GM23338 (cell line): Measurements from ENCODE around the gene SPECC1.

Source experiments
- CREB1 ChIP-seq: fragments of 250-450 bp; sonication (Bioruptor Pico); IDR thresholded peaks from 2 replicates; pipeline ENCODE4 v1.5.0; 2020; ENCODE audit warnings: low read depth, mild to moderate bottlenecking, moderate library complexity
- EZH2 ChIP-seq: fragments of 200-600 bp; sonication (generic); IDR thresholded peaks from one replicate; pipeline ENCODE4 v1.8.0; 2017; ENCODE audit warnings: antibody characterized with exemption, mild to moderate bottlenecking, low read depth; ENCODE audit not compliant: unreplicated experiment
- EZH2phosphoT487 ChIP-seq: fragments of 200-600 bp; sonication (generic); IDR thresholded peaks from one replicate; pipeline ENCODE4 v1.8.1; 2018; ENCODE audit warnings: antibody characterized with exemption; ENCODE audit not compliant: unreplicated experiment
- JUNB ChIP-seq: IDR thresholded peaks from one replicate; pipeline ENCODE4 v1.6.1; 2016; ENCODE audit warnings: antibody characterized with exemption; ENCODE audit not compliant: unreplicated experiment
- NANOG ChIP-seq: IDR thresholded peaks from 2 replicates; pipeline ENCODE4 v1.6.1; 2016; ENCODE audit warnings: antibody characterized with exemption, borderline replicate concordance
- POLR2AphosphoS5 ChIP-seq: IDR thresholded peaks from 2 replicates; pipeline ENCODE4 v1.6.1; 2016; ENCODE audit warnings: antibody characterized with exemption, low read depth
- STAT1 ChIP-seq: IDR thresholded peaks from one replicate; pipeline ENCODE4 v1.6.1; 2016; ENCODE audit warnings: antibody characterized with exemption; ENCODE audit not compliant: unreplicated experiment
- ZNF331 ChIP-seq: fragments of 250-450 bp; sonication (Bioruptor Pico); IDR thresholded peaks from 2 replicates; pipeline ENCODE4 v1.5.0; 2020; ENCODE audit warnings: low read depth, mild to moderate bottlenecking, moderate library complexity
- TF ChIP-seq, protein P1 (sequence below), 2 experiments: fragments of 200-600 bp in 1 of 2; sonication (generic) in 1 of 2; conservative IDR thresholded peaks; 2 replicates each; pipeline versions ENCODE4 v1.5.1 to v1.6.1; 2016 to 2017; ENCODE audit warnings: antibody characterized with exemption in 2 of 2, low read depth in 2 of 2, mild to moderate bottlenecking in 2 of 2, moderate library complexity in 1 of 2
- TF ChIP-seq, protein P2 (sequence below): IDR thresholded peaks from one replicate; pipeline ENCODE4 v1.6.1; 2018; ENCODE audit warnings: antibody characterized with exemption; ENCODE audit not compliant: unreplicated experiment
- TF ChIP-seq, protein P3 (sequence below): fragments of 250-450 bp; sonication (Bioruptor Pico); IDR thresholded peaks from 2 replicates; pipeline ENCODE4 v1.5.0; 2020; ENCODE audit warnings: mild to moderate bottlenecking, moderate library complexity

DNA sequence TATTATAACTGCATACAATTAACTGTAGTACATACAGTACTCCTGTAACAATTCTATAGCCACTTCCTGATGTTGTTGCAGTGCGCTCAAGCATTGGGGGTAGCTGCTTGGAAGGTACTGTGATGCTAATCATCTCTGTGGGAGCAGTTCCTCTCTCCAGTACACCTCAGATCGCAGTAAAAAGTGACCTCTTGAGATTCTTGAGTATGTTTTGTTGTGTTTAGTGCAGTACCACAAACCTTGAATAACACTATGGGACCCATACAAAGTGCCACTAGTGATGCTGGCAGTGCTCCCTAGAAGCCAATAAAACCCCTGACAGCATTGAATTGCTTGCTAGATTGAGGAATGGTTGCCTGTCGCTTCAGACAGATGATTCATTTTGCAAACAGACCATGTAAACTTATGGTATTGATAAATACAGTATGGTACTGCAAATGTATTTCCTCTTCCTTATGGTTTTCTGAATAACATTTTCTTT lies 193.0 kb downstream of the SPECC1 start:
- TF ChIP-seq, protein P1, sequence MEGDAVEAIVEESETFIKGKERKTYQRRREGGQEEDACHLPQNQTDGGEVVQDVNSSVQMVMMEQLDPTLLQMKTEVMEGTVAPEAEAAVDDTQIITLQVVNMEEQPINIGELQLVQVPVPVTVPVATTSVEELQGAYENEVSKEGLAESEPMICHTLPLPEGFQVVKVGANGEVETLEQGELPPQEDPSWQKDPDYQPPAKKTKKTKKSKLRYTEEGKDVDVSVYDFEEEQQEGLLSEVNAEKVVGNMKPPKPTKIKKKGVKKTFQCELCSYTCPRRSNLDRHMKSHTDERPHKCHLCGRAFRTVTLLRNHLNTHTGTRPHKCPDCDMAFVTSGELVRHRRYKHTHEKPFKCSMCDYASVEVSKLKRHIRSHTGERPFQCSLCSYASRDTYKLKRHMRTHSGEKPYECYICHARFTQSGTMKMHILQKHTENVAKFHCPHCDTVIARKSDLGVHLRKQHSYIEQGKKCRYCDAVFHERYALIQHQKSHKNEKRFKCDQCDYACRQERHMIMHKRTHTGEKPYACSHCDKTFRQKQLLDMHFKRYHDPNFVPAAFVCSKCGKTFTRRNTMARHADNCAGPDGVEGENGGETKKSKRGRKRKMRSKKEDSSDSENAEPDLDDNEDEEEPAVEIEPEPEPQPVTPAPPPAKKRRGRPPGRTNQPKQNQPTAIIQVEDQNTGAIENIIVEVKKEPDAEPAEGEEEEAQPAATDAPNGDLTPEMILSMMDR (conservative IDR thresholded peaks at IDR 0.05; ENCODE audit: low read depth in 2 of 2): no peak
- TF ChIP-seq POLR2AphosphoS5 (no peak), EZH2 (no peak), CREB1 (CRISPR knock-in tag) (peak; percentile 51; the same call in 1 of the 2 replicates), JUNB (no peak), EZH2phosphoT487 (no peak), ZNF331 (CRISPR knock-in tag) (no peak), STAT1 (no peak), NANOG (peak; percentile 76)
- TF ChIP-seq, protein P2, sequence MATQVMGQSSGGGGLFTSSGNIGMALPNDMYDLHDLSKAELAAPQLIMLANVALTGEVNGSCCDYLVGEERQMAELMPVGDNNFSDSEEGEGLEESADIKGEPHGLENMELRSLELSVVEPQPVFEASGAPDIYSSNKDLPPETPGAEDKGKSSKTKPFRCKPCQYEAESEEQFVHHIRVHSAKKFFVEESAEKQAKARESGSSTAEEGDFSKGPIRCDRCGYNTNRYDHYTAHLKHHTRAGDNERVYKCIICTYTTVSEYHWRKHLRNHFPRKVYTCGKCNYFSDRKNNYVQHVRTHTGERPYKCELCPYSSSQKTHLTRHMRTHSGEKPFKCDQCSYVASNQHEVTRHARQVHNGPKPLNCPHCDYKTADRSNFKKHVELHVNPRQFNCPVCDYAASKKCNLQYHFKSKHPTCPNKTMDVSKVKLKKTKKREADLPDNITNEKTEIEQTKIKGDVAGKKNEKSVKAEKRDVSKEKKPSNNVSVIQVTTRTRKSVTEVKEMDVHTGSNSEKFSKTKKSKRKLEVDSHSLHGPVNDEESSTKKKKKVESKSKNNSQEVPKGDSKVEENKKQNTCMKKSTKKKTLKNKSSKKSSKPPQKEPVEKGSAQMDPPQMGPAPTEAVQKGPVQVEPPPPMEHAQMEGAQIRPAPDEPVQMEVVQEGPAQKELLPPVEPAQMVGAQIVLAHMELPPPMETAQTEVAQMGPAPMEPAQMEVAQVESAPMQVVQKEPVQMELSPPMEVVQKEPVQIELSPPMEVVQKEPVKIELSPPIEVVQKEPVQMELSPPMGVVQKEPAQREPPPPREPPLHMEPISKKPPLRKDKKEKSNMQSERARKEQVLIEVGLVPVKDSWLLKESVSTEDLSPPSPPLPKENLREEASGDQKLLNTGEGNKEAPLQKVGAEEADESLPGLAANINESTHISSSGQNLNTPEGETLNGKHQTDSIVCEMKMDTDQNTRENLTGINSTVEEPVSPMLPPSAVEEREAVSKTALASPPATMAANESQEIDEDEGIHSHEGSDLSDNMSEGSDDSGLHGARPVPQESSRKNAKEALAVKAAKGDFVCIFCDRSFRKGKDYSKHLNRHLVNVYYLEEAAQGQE: no peak
- TF ChIP-seq, protein P3, sequence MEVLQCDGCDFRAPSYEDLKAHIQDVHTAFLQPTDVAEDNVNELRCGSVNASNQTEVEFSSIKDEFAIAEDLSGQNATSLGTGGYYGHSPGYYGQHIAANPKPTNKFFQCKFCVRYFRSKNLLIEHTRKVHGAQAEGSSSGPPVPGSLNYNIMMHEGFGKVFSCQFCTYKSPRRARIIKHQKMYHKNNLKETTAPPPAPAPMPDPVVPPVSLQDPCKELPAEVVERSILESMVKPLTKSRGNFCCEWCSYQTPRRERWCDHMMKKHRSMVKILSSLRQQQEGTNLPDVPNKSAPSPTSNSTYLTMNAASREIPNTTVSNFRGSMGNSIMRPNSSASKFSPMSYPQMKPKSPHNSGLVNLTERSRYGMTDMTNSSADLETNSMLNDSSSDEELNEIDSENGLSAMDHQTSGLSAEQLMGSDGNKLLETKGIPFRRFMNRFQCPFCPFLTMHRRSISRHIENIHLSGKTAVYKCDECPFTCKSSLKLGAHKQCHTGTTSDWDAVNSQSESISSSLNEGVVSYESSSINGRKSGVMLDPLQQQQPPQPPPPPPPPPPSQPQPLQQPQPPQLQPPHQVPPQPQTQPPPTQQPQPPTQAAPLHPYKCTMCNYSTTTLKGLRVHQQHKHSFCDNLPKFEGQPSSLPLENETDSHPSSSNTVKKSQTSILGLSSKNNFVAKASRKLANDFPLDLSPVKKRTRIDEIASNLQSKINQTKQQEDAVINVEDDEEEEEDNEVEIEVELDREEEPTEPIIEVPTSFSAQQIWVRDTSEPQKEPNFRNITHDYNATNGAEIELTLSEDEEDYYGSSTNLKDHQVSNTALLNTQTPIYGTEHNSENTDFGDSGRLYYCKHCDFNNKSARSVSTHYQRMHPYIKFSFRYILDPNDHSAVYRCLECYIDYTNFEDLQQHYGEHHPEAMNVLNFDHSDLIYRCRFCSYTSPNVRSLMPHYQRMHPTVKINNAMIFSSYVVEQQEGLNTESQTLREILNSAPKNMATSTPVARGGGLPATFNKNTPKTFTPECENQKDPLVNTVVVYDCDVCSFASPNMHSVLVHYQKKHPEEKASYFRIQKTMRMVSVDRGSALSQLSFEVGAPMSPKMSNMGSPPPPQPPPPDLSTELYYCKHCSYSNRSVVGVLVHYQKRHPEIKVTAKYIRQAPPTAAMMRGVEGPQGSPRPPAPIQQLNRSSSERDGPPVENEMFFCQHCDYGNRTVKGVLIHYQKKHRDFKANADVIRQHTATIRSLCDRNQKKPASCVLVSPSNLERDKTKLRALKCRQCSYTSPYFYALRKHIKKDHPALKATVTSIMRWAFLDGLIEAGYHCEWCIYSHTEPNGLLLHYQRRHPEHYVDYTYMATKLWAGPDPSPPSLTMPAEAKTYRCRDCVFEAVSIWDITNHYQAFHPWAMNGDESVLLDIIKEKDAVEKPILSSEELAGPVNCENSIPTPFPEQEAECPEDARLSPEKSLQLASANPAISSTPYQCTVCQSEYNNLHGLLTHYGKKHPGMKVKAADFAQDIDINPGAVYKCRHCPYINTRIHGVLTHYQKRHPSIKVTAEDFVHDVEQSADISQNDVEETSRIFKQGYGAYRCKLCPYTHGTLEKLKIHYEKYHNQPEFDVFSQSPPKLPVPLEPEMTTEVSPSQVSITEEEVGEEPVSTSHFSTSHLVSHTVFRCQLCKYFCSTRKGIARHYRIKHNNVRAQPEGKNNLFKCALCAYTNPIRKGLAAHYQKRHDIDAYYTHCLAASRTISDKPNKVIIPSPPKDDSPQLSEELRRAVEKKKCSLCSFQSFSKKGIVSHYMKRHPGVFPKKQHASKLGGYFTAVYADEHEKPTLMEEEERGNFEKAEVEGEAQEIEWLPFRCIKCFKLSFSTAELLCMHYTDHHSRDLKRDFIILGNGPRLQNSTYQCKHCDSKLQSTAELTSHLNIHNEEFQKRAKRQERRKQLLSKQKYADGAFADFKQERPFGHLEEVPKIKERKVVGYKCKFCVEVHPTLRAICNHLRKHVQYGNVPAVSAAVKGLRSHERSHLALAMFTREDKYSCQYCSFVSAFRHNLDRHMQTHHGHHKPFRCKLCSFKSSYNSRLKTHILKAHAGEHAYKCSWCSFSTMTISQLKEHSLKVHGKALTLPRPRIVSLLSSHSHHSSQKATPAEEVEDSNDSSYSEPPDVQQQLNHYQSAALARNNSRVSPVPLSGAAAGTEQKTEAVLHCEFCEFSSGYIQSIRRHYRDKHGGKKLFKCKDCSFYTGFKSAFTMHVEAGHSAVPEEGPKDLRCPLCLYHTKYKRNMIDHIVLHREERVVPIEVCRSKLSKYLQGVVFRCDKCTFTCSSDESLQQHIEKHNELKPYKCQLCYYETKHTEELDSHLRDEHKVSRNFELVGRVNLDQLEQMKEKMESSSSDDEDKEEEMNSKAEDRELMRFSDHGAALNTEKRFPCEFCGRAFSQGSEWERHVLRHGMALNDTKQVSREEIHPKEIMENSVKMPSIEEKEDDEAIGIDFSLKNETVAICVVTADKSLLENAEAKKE (CRISPR knock-in tag): peak; percentile 96
